ENCODE results near the gene FSIP2.
"Not testable (repeated sequence)": the region's sequence is repeated elsewhere in the genome, so short reads cannot be mapped to it uniquely, and the experiment has no call there.

The FSIP2 gene

GRCh38 chr2:185793532-185794345, 55.1 kb downstream of the FSIP2 start:
- peak; percentile 41 for FAIRE-seq
- DNase-seq (ENCODE audit: extremely low spot score, insufficient read length, low read depth): no peak

DNA sequence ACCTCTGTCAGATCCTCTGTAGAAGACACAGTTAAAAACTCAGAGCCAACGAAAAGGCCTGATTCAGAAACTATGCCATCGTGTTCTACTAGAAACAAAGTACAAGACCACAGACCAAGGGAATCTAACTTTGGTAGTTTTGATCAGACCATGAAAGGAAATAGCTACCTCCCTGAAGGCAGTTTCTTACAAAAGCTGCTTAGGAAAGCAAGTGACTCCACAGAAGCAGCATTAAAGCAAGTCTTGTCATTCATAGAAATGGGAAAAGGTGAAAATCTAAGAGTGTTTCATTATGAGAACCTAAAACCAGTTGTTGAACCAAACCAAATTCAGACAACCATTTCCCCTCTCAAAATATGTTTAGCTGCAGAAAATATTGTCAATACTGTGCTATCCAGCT, 58.2 kb downstream of the FSIP2 start:
- DNase-seq (ENCODE audit: extremely low spot score, insufficient read length, low read depth): no peak
- FAIRE-seq: no peak

DNA sequence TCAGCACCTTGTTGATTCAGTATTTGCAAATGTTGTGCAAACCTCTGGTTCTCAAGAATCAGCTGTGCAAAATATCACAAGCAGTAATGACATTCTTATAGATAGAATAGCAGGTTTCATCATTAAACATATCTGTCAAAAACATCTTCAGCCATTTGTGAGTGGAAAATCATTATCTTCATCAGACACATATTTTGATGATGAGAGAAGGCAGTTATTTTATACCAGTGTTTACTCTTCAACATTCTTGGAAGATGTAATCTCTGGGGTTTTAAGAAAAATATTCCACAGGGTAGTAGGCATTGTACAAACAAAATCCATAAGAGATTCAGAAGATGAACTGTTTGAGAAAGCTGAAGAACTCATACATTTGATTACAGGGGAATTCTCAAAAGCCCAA, 64.3 kb downstream of the FSIP2 start:
- no peak for FAIRE-seq
- DNase-seq (ENCODE audit: extremely low spot score, insufficient read length, low read depth): no peak

DNA sequence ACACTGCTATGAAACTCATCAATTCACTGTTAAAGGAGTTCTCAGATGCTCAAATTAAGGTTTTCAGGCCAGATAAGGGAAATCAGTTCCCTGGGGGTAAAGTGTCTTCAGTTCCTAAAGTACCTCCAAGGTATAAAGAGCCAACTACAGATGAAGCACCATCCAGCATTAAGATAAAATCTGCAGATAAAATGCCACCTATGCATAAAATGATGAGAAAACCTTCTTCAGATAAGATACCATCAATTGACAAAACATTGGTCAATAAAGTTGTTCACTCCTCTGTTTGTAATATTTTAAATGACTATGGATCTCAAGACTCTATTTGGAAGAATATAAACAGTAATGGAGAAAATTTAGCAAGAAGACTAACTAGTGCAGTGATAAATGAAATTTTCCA, 68.2 kb downstream of the FSIP2 start:
- DNase-seq (ENCODE audit: extremely low spot score, insufficient read length, low read depth) (no peak), FAIRE-seq (no peak)

GRCh38 chr2:185807351-185807750, 68.7 kb downstream of the FSIP2 start:
- DNase-seq (ENCODE audit: extremely low spot score, insufficient read length, low read depth) (no peak), FAIRE-seq (no peak)

GRCh38 chr2:185811580-185811979, 73.0 kb downstream of the FSIP2 start:
- FAIRE-seq: no peak

GRCh38 chr2:185813707-185814106, 75.1 kb downstream of the FSIP2 start:
- no peak for FAIRE-seq
- no peak for DNase-seq (ENCODE audit: extremely low spot score, insufficient read length, low read depth)

More at GRCh38 chr2:185811580-185811979, 73.0 kb downstream of the FSIP2 start:
- no peak for DNase-seq (ENCODE audit: extremely low spot score, insufficient read length, low read depth)

DNA sequence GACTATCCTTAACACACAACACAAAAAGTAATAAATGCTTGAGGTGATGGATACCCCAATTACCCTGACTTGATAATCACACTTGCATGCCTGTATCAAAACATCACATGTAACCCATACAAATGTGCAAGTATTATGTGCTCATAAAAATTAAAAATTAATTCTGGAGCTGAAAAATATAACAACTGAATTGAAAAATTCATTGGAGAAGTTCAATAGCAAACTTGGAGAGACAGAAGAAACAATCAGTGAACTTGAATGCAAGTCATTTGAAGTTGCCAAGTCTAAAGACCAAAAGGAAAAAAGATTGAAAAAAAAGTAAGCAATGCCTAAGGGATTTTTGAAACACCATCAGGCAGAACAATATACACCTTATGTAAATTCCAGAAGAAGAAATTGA, 79.4 kb downstream of the FSIP2 start:
- DNase-seq (ENCODE audit: extremely low spot score, insufficient read length, low read depth) (no peak), FAIRE-seq (no peak)

GRCh38 chr2:185821467-185821866, 82.9 kb downstream of the FSIP2 start:
- DNase-seq (ENCODE audit: extremely low spot score, insufficient read length, low read depth) (no peak), FAIRE-seq (no peak)

DNA sequence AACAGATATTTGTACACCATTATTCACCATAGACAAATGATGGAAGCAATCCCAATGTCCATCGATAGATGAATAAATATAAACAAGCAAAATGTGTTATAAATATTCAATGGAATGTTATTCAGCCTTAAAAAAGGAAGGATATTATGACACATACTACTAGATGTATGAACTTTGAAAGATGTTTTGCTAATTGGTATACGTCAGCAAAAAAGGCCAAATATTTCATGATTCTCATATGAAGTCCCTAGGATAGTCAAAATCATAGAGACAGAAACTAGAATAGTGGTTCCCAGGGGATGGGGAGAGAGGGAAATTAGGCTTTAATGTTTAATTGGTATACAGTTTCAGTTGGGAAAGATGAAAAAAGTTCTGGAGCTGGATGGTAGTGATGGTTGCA, 85.2 kb downstream of the FSIP2 start:
- FAIRE-seq (no peak), DNase-seq (ENCODE audit: extremely low spot score, insufficient read length, low read depth) (no peak)

DNA sequence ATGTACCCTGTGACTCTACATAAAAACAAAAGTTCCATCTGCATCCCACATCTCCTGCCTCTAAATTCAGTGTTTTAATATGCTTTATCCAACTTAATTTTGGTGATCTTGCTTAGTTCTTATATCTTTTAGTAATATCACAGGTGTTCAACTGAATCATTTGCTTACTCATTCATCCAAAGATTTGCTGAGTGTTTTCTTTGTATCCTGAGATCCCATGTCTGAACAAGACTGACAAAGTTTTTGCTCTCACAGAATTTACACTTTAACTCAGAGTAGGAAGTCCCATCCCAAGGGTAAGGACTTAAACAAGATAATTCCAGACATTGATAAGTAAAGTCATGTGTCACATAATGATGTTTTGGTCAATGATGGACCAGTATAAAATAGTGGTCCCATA, 87.0 kb downstream of the FSIP2 start:
- FAIRE-seq (no peak), DNase-seq (ENCODE audit: extremely low spot score, insufficient read length, low read depth) (no peak)

DNA sequence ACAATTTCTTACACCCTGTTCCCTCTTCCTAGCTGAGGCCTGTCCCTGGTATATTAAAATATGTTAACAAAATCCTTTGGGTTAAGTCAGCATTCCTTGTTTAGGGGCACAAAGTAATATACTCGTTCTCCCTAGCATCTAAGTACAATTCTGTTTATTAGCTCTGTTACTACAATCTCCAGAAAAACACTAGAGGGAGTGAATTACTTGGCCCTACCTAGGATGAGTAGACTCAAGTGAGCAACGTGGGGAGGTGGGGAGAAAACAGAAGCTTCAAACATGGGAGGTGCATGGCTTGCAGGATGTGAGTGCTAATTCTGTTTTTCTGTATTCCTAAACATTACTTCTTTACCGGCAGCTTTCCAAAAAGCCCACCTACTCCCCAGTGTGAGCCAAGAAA, 89.7 kb downstream of the FSIP2 start:
- FAIRE-seq: no peak
- no peak for DNase-seq (ENCODE audit: extremely low spot score, insufficient read length, low read depth)

GRCh38 chr2:185833864-185834263, 95.3 kb downstream of the FSIP2 start:
- no peak for DNase-seq (ENCODE audit: extremely low spot score, insufficient read length, low read depth)
- FAIRE-seq: no peak

GRCh38 chr2:185835974-185836373, 97.4 kb downstream of the FSIP2 start:
- FAIRE-seq (no peak), DNase-seq (ENCODE audit: extremely low spot score, insufficient read length, low read depth) (no peak)

GRCh38 chr2:185854885-185855284, 116.3 kb downstream of the FSIP2 start:
- DNase-seq (ENCODE audit: extremely low spot score, insufficient read length, low read depth) (no peak), FAIRE-seq (no peak)

GRCh38 chr2:185857691-185858090, 119.1 kb downstream of the FSIP2 start:
- no peak for FAIRE-seq
- DNase-seq (ENCODE audit: extremely low spot score, insufficient read length, low read depth): no peak

DNA sequence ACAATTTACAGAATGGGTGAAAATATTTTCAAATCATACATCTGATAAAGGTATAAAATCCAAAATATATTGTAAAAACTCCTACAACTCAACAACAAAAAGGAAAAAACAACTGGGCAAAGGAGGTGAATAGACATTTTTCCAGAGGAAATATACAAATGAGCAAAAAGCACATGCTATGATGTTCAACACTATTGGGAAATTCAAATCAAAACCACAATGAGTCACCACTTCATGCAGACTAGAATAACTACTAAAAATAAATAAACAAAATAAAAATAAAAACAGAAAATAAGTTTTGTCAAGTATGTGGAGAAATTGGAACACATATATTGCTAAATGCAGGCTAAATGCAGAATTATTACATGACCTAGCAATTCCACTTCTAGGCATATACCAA, 120.9 kb downstream of the FSIP2 start:
- DNase-seq (ENCODE audit: extremely low spot score, insufficient read length, low read depth): no peak
- no peak for FAIRE-seq

DNA sequence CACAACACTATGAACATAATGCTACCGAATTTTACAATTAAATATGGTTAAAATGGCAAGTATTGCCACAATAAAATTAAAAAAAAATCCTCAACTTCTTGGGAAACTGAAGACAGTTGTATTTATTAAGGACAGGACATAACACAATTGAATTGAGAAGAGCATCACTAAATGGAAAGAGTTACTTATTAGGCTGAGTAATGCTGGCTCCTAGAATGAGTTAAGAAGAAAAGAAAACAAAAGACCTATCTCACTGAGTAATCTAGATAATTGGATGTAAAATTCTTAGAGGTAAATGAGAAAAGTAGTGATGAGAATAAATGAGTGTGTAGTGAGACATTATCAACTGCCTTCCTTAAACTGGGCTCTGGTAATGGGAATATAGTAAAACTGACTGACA, 121.7 kb downstream of the FSIP2 start:
- FAIRE-seq: no peak
- no peak for DNase-seq (ENCODE audit: extremely low spot score, insufficient read length, low read depth)

GRCh38 chr2:185862657-185863398, 124.2 kb downstream of the FSIP2 start:
- no peak for DNase-seq (ENCODE audit: extremely low spot score, insufficient read length, low read depth)
- no peak for FAIRE-seq

DNA sequence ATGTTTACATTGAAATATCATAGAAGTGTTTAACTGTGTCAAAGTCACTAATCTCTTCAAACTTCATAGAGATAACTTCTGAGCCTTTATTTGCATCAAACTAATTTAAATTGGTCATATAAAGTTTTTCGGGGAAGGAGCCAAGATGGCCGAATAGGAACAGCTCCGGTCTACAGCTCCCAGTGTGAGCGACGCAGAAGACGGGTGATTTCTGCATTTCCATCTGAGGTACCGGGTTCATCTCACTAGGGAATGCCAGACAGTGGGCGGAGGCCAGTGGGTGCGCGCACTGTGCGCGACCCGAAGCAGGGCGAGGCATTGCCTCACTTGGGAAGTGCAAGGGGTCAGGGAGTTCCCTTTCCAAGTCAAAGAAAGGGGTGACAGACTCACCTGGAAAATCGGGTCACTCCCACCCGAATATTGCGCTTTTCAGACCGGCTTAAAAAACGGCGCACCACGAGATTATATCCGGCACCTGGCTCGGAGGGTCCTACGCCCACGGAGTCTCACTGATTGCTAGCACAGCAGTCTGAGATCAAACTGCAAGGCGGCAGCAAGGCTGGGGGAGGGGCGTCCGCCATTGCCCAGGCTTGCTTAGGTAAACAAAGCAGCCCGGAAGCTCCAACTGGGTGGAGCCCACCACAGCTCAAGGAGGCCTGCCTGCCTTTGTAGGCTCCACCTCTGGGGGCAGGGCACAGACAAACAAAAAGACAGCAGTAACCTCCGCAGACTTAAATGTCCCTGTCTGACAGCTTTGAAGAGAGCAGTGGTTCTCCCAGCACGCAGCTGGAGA, 126.1 kb downstream of the FSIP2 start:
- not testable (repeated sequence) for FAIRE-seq; DNase-seq (ENCODE audit: extremely low spot score, insufficient read length, low read depth)

All from GM18507 (cell line).